Measurements from ENCODE around the gene TCF12. TPM values are rescaled to one million over a fixed set of nuclear protein-coding genes. Genes with fewer than 3 reads are reported as not detected.

Gene TCF12
- total and polyA plus RNA-seq, 2 donors (not counting 3 experiments of a cell fraction or from before 2014, with no cell fraction given) = 72.1 to 133 TPM

DNA sequence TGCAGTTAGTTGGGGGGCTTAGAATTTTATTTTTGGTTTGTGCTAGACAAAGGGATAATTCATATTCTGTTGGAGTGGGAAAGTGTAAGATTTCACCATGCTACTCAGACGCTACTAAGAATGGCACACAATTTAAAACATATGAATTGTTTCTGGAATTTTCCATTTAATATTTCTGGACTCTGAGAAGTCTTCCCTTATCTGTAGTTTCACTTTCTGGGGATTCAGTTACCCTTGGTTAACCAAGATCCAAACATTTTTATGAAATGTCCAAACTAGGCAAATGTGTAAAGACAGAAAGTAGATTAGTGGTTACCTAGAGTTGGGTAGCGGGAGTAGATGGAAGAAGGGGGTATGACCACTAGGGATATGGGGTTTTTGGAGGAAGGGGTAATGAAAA is 53.1 kb downstream of the TCF12 start:
- intact Hi-C loops (cut with micrococcal nuclease) = no loop called here
- peaks cover 21% of the 10 kb centered on the region for H4K20me1 ChIP-seq (replicated peaks; ENCODE audit: control insufficient read depth, extremely low read depth, insufficient read depth, low read length)

More for the DNA sequence above, 53.1 kb downstream of the TCF12 start:
- no peak overlapping the region for H3K4me3 ChIP-seq (replicated peaks in 1 of 3; ENCODE audit: insufficient read depth in 1 of 3, low read depth in 1 of 3, low read length in 3 of 3)
- H3K36me3 ChIP-seq (ENCODE audit: control insufficient read depth in 2 of 2, extremely low read depth in 1 of 2, insufficient read depth in 2 of 2, low read length in 2 of 2) = no peaks in the 10 kb centered on the region
- no peaks in the 10 kb centered on the region for H3K9me3 ChIP-seq (replicated peaks; ENCODE audit: control insufficient read depth, insufficient read depth, low read length)
- no peak for FAIRE-seq
- BruUV-seq (replicated peaks) = no TSS peak
- dilution Hi-C loops (cut with MboI; ENCODE audit: extremely low pct_ligation_motif_present, low sequenced_read_pairs) = no loop called here
- no peaks in the 10 kb centered on the region for H3K9me1 ChIP-seq (replicated peaks; ENCODE audit: control insufficient read depth, extremely low read depth, insufficient read depth, low read length)
- H3K27ac ChIP-seq (ENCODE audit: insufficient read depth, low read depth, low read length) = no peak overlapping the region
- H3K4me1 ChIP-seq (ENCODE audit: control insufficient read depth, extremely low read depth, insufficient read depth, low read length) = no peaks in the 10 kb centered on the region
- H3K4me2 ChIP-seq (ENCODE audit: insufficient read depth, low read length) = no peak overlapping the region
- TF ChIP-seq, protein P1, sequence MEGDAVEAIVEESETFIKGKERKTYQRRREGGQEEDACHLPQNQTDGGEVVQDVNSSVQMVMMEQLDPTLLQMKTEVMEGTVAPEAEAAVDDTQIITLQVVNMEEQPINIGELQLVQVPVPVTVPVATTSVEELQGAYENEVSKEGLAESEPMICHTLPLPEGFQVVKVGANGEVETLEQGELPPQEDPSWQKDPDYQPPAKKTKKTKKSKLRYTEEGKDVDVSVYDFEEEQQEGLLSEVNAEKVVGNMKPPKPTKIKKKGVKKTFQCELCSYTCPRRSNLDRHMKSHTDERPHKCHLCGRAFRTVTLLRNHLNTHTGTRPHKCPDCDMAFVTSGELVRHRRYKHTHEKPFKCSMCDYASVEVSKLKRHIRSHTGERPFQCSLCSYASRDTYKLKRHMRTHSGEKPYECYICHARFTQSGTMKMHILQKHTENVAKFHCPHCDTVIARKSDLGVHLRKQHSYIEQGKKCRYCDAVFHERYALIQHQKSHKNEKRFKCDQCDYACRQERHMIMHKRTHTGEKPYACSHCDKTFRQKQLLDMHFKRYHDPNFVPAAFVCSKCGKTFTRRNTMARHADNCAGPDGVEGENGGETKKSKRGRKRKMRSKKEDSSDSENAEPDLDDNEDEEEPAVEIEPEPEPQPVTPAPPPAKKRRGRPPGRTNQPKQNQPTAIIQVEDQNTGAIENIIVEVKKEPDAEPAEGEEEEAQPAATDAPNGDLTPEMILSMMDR (IDR thresholded peaks at IDR 0.05; ENCODE audit: extremely low read depth in 1 of 2, insufficient read depth in 1 of 2, low read depth in 1 of 2, low read length in 2 of 2) = no peak
- TF ChIP-seq EZH2 (IDR thresholded peaks at IDR 0.05; ENCODE audit: borderline replicate concordance, low read depth, low read length, severe bottlenecking) (no peak), MYC (IDR thresholded peaks at IDR 0.05; ENCODE audit: low read depth, low read length) (no peak), JUN (IDR thresholded peaks at IDR 0.05; ENCODE audit: borderline replicate concordance, insufficient read depth, insufficient read length, low read depth) (no peak), FOS (IDR thresholded peaks at IDR 0.05; ENCODE audit: borderline replicate concordance, insufficient read depth, low read length) (no peak), GATA2 (IDR thresholded peaks at IDR 0.05; ENCODE audit: insufficient read depth, insufficient read length, low read depth, low read length) (no peak), POLR2AphosphoS5 (IDR thresholded peaks at IDR 0.05; ENCODE audit: insufficient read depth, low read depth, low read length) (no peak), POLR2A (IDR thresholded peaks at IDR 0.05; ENCODE audit: low read depth, low read length) (no peak)
- TF ChIP-seq, protein P2, sequence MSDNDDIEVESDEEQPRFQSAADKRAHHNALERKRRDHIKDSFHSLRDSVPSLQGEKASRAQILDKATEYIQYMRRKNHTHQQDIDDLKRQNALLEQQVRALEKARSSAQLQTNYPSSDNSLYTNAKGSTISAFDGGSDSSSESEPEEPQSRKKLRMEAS (IDR thresholded peaks at IDR 0.05; ENCODE audit: insufficient read depth, insufficient read length) = no peak
- H2AFZ ChIP-seq (ENCODE audit: low read depth, low read length) = no peak overlapping the region
- ChIA-PET POLR2A (no interaction called here), CTCF (no interaction called here)
- H3K27me3 ChIP-seq (ENCODE audit: control insufficient read depth in 2 of 2, insufficient read depth in 2 of 2, low read length in 2 of 2) = no peaks in the 10 kb centered on the region
- H3K9ac ChIP-seq (replicated peaks; ENCODE audit: extremely low read depth, insufficient read depth, low read length) = no peak overlapping the region
- DNase-seq (ENCODE audit: low read depth, low spot score) = no peak
- H3K79me2 ChIP-seq (ENCODE audit: control insufficient read depth, insufficient read depth, low read length) = peaks cover 90% of the 10 kb centered on the region
